Fibroblast of lung (primary cell): ENCODE data around the gene PCDH10. TPM values are rescaled to one million over a fixed set of nuclear protein-coding genes. Genes with fewer than 3 reads are reported as not detected.
A peak's percentile ranks its signal among the peaks of the same experiment; 100 is the strongest.

Experiments used
- DNase-seq, 2 donors: peaks; one replicate each; pipeline versions ENCODE4 v3.0.0 to v3.0.0-alpha.2; 2010; ENCODE audit warnings: low read depth in 2 of 2
- H2AFZ ChIP-seq: 2 replicates; pipeline ENCODE4 v1.5.1; 2012; ENCODE audit warnings: low read length, control low read depth, inconsistent platforms
- H3K27ac ChIP-seq: 2 replicates; pipeline ENCODE4 v1.5.1; 2011; ENCODE audit warnings: low read length, control low read depth; ENCODE audit not compliant: insufficient read depth
- H3K27me3 ChIP-seq: 2 replicates; pipeline ENCODE4 v1.5.1; 2011; ENCODE audit warnings: mild to moderate bottlenecking, low read length; ENCODE audit not compliant: control insufficient read depth, insufficient read depth
- H3K36me3 ChIP-seq: 2 replicates; pipeline ENCODE4 v1.5.1; 2011; ENCODE audit warnings: low read length; ENCODE audit not compliant: control insufficient read depth, insufficient read depth
- H3K4me1 ChIP-seq: 2 replicates; pipeline ENCODE4 v1.5.1; 2011; ENCODE audit warnings: low read length; ENCODE audit not compliant: control insufficient read depth, insufficient read depth; ENCODE audit errors: extremely low read depth
- H3K4me2 ChIP-seq: 2 replicates; pipeline ENCODE4 v1.5.1; 2011; ENCODE audit warnings: low read length, control low read depth; ENCODE audit not compliant: insufficient read depth; ENCODE audit errors: extremely low read depth
- H3K4me3 ChIP-seq, 4 experiments: fragments of 200-600 bp in 1 of 4; sonication (generic) in 1 of 4; replicated peaks in 1 of 4; 2 replicates each; pipeline ENCODE4 v1.5.1; 2011 to 2016; ENCODE audit warnings: low read length in 4 of 4, low read depth in 3 of 4, mild to moderate bottlenecking in 3 of 4, control low read depth in 2 of 4, inconsistent platforms in 1 of 4, mixed read lengths in 1 of 4; ENCODE audit not compliant: insufficient read depth in 1 of 4; ENCODE audit errors: control extremely low read depth in 1 of 4
- H3K79me2 ChIP-seq: 2 replicates; pipeline ENCODE4 v1.5.1; 2012; ENCODE audit warnings: mild to moderate bottlenecking, low read length, inconsistent platforms; ENCODE audit not compliant: control insufficient read depth, insufficient read depth
- H3K9ac ChIP-seq: 2 replicates; pipeline ENCODE4 v1.5.1; 2011; ENCODE audit warnings: mild to moderate bottlenecking, low read length, control low read depth; ENCODE audit not compliant: insufficient read depth
- H3K9me3 ChIP-seq: 2 replicates; pipeline ENCODE4 v1.5.1; 2012; ENCODE audit warnings: low read depth, low read length; ENCODE audit not compliant: control insufficient read depth, insufficient read depth
- H4K20me1 ChIP-seq: 2 replicates; pipeline ENCODE4 v1.5.1; 2011; ENCODE audit warnings: low read length; ENCODE audit not compliant: control insufficient read depth, insufficient read depth; ENCODE audit errors: extremely low read depth
- EZH2 ChIP-seq: IDR thresholded peaks from 2 replicates; pipeline ENCODE4 v1.5.1; 2012; ENCODE audit warnings: low read length, control low read depth, mild to moderate bottlenecking; ENCODE audit errors: missing control alignments
- polyA minus RNA-seq: library from RNA; depleted of rRNA, polyadenylated mRNA; stranded (reverse); fragments of >200 nt; gene quantifications from 2 replicates; pipeline ENCODE4 v1.2.3, GENCODE V29; 2011; ENCODE audit warnings: low replicate concordance
- polyA plus RNA-seq, 2 donors: library from polyadenylated mRNA; depleted of rRNA in 1 of 2; stranded (reverse) in 1 of 2; unstranded in 1 of 2; fragments of >200 nt; gene quantifications; 2 replicates each; pipeline ENCODE4 v1.2.1, GENCODE V29; 2011 to 2012; ENCODE audit warnings: missing spikeins in 1 of 2
- total RNA-seq: library from RNA; depleted of rRNA; stranded (reverse); fragments of >200 nt; gene quantifications from 2 replicates; pipeline ENCODE4 v1.2.1, GENCODE V29; 2014
- TF ChIP-seq, protein P1 (sequence below), 2 donors: IDR thresholded peaks in 1 of 2; conservative IDR thresholded peaks in 1 of 2; 1 replicate in 1 of 2; 2 replicates in 1 of 2; pipeline ENCODE4 v1.5.1; 2011 to 2012; ENCODE audit warnings: low read length in 2 of 2, control low read depth in 1 of 2, inconsistent platforms in 1 of 2, low read depth in 1 of 2, mild to moderate bottlenecking in 1 of 2

Gene PCDH10, protein sequence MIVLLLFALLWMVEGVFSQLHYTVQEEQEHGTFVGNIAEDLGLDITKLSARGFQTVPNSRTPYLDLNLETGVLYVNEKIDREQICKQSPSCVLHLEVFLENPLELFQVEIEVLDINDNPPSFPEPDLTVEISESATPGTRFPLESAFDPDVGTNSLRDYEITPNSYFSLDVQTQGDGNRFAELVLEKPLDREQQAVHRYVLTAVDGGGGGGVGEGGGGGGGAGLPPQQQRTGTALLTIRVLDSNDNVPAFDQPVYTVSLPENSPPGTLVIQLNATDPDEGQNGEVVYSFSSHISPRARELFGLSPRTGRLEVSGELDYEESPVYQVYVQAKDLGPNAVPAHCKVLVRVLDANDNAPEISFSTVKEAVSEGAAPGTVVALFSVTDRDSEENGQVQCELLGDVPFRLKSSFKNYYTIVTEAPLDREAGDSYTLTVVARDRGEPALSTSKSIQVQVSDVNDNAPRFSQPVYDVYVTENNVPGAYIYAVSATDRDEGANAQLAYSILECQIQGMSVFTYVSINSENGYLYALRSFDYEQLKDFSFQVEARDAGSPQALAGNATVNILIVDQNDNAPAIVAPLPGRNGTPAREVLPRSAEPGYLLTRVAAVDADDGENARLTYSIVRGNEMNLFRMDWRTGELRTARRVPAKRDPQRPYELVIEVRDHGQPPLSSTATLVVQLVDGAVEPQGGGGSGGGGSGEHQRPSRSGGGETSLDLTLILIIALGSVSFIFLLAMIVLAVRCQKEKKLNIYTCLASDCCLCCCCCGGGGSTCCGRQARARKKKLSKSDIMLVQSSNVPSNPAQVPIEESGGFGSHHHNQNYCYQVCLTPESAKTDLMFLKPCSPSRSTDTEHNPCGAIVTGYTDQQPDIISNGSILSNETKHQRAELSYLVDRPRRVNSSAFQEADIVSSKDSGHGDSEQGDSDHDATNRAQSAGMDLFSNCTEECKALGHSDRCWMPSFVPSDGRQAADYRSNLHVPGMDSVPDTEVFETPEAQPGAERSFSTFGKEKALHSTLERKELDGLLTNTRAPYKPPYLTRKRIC
- total RNA-seq (0.26 and 0.66 TPM in 2 replicates), polyA plus RNA-seq (2.0 and 19.5 TPM in 2 replicates), polyA minus RNA-seq (8.3 and 39.9 TPM in 2 replicates)
- 1.9 and 17.2 TPM in 2 replicates for polyA plus RNA-seq (2012)

DNA sequence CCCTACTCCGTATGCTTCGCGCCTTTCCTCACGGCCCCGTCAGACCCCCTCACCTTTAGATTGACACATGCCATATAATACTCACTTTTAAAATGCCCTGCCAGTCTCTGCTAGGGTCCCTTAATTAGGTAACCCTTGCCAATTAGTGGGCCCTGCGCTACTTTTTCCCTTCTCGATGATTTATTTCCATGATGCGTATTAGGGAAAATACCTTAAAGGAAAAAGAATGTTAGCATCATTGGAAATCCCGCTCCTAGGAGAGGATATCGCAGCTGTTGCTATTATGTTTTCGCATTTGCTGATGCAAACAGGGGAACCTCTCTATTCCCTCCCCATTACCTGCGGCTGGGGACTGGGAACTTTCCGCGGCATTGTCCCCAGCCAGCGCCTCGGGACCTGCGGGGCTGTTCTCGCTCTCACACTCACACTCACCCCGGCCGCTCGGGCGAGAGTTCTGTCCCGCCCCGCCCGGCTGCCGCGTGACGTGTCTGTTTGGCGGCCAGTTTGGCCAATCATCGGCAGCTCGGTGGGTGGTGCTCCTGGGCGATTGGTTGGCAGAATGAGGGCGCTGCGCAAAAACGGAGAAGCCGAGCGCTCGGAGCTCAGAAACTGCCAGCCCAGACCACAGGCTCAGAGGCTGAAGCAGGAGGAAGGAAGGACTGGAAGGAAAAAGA, at the start of gene PCDH10:
TSS of gene PCDH10 (plus strand) at position 605 of the 674 bp plus-strand sequence. CDS start 847 bp downstream, outside the sequence.
- no peaks in the 10 kb centered on the region for H4K20me1 ChIP-seq
- no peaks in the 10 kb centered on the region for H3K36me3 ChIP-seq
- peak within 1 kb of the TSS; percentile 83 for H2AFZ ChIP-seq
- TF ChIP-seq EZH2, result no peak
- TF ChIP-seq, protein P1, sequence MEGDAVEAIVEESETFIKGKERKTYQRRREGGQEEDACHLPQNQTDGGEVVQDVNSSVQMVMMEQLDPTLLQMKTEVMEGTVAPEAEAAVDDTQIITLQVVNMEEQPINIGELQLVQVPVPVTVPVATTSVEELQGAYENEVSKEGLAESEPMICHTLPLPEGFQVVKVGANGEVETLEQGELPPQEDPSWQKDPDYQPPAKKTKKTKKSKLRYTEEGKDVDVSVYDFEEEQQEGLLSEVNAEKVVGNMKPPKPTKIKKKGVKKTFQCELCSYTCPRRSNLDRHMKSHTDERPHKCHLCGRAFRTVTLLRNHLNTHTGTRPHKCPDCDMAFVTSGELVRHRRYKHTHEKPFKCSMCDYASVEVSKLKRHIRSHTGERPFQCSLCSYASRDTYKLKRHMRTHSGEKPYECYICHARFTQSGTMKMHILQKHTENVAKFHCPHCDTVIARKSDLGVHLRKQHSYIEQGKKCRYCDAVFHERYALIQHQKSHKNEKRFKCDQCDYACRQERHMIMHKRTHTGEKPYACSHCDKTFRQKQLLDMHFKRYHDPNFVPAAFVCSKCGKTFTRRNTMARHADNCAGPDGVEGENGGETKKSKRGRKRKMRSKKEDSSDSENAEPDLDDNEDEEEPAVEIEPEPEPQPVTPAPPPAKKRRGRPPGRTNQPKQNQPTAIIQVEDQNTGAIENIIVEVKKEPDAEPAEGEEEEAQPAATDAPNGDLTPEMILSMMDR (conservative IDR thresholded peaks at IDR 0.05 in 1 of 2, IDR thresholded peaks at IDR 0.05 in 1 of 2; ENCODE audit: low read depth in 1 of 2, low read length in 2 of 2), result no peak
- H3K27me3 ChIP-seq, result peaks cover 3% of the 10 kb centered on the region
- no peaks in the 10 kb centered on the region for H3K79me2 ChIP-seq
- no peak within 1 kb of the TSS for H3K9ac ChIP-seq
- peak within 1 kb of the TSS; percentile 56 to 65 (median 60) for H3K4me3 ChIP-seq
- no peaks in the 10 kb centered on the region for H3K9me3 ChIP-seq
- peak; percentile 94 to 95 for DNase-seq
- peak within 1 kb of the TSS; percentile 93 for H3K4me2 ChIP-seq
- peak within 1 kb of the TSS; percentile 10 for H3K27ac ChIP-seq
- peaks cover 5% of the 10 kb centered on the region for H3K4me1 ChIP-seq

DNA sequence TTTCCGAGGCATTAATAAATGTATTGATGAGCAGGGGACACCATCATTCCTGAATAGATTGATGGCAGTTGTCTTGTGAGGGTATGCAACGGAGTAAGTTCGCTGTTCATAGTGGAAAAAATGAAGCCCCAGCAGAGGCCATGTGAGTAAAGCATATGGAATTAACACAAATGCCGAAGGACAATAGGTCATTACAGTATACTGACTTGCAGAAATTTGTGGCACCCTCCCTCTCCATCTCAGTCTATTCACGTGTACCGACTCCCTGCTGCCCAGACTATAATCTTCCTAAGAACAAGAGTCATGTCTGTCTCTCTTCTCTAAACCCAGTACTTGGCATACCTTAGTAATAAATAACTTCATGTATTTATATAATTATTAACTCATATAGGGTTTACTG, 47.1 kb upstream of the PCDH10 start:
- no peak overlapping the region for H3K9ac ChIP-seq
- no peaks in the 10 kb centered on the region for H3K79me2 ChIP-seq
- no peak overlapping the region for H2AFZ ChIP-seq
- no peak overlapping the region for H3K4me2 ChIP-seq
- no peak overlapping the region for H3K4me3 ChIP-seq
- DNase-seq, result no peak
- no peak overlapping the region for H3K27ac ChIP-seq
- no peaks in the 10 kb centered on the region for H3K36me3 ChIP-seq
- H3K4me1 ChIP-seq, result no peaks in the 10 kb centered on the region
- H3K27me3 ChIP-seq, result no peaks in the 10 kb centered on the region
- H4K20me1 ChIP-seq, result no peaks in the 10 kb centered on the region
- no peaks in the 10 kb centered on the region for H3K9me3 ChIP-seq
- TF ChIP-seq EZH2, result no peak
- TF ChIP-seq, protein P1 (conservative IDR thresholded peaks at IDR 0.05 in 1 of 2, IDR thresholded peaks at IDR 0.05 in 1 of 2; ENCODE audit: low read depth in 1 of 2, low read length in 2 of 2), result no peak
